H9 (cell line): ENCODE results near the gene SF3B5. TPM values are rescaled to one million over a fixed set of nuclear protein-coding genes. Genes with fewer than 3 reads are reported as not detected.

Experiments used
- DNase-seq: peaks from one replicate; pipeline ENCODE4 v3.0.0-alpha.2; 2017
- H2AFZ ChIP-seq: one replicate; pipeline ENCODE4 v1.6.1; 2013; ENCODE audit warnings: mild to moderate bottlenecking, low read length, control low read depth, moderate library complexity
- H2AK5ac ChIP-seq: 2 replicates; pipeline ENCODE4 v1.6.1; 2013; ENCODE audit warnings: low read length, control low read depth, mixed read lengths; ENCODE audit not compliant: insufficient read length
- H2BK120ac ChIP-seq: one replicate; pipeline ENCODE4 v1.6.1; 2013; ENCODE audit warnings: low read depth, mild to moderate bottlenecking, low read length, control low read depth, inconsistent platforms; ENCODE audit not compliant: poor library complexity, severe bottlenecking
- H2BK12ac ChIP-seq: 2 replicates; pipeline ENCODE4 v1.6.1; 2013; ENCODE audit warnings: low read length, control low read depth, mixed read lengths, low read depth; ENCODE audit not compliant: insufficient read length
- H2BK15ac ChIP-seq: 2 replicates; pipeline ENCODE4 v1.6.1; 2013; ENCODE audit warnings: low read depth, low read length, control low read depth
- H2BK20ac ChIP-seq: one replicate; pipeline ENCODE4 v1.6.1; 2013; ENCODE audit warnings: low read depth, mild to moderate bottlenecking, low read length, control low read depth, inconsistent platforms; ENCODE audit not compliant: poor library complexity, severe bottlenecking
- H2BK5ac ChIP-seq: 2 replicates; pipeline ENCODE4 v1.6.1; 2013; ENCODE audit warnings: low read length, control low read depth, mixed read lengths; ENCODE audit not compliant: insufficient read length
- H3K14ac ChIP-seq: 2 replicates; pipeline ENCODE4 v1.6.1; 2013; ENCODE audit warnings: low read length, control low read depth; ENCODE audit not compliant: insufficient read depth
- H3K18ac ChIP-seq: 2 replicates; pipeline ENCODE4 v1.6.1; 2013; ENCODE audit warnings: low read depth, mild to moderate bottlenecking, mixed read lengths, low read length, control low read depth; ENCODE audit not compliant: insufficient read length
- H3K23ac ChIP-seq: 2 replicates; pipeline ENCODE4 v1.6.1; 2013; ENCODE audit warnings: low read length, control low read depth, mixed read lengths, low read depth; ENCODE audit not compliant: insufficient read length
- H3K23me2 ChIP-seq: 2 replicates; pipeline ENCODE4 v1.6.1; 2013; ENCODE audit warnings: low read depth, mild to moderate bottlenecking, mixed read lengths, low read length, control low read depth; ENCODE audit not compliant: insufficient read length, poor library complexity, severe bottlenecking
- H3K27ac ChIP-seq: 2 replicates; pipeline ENCODE4 v1.5.1; 2013; ENCODE audit warnings: low read length, control low read depth, mixed read lengths, low read depth; ENCODE audit not compliant: insufficient read length
- H3K27me3 ChIP-seq: 2 replicates; pipeline ENCODE4 v1.6.1; 2013; ENCODE audit warnings: low read length, control low read depth, inconsistent platforms; ENCODE audit not compliant: insufficient read depth
- H3K4ac ChIP-seq: 2 replicates; pipeline ENCODE4 v1.6.1; 2013; ENCODE audit warnings: low read depth, mild to moderate bottlenecking, control low read depth, inconsistent platforms, low read length, moderate library complexity
- H3K4me1 ChIP-seq: 2 replicates; pipeline ENCODE4 v1.6.1; 2013; ENCODE audit warnings: low read length, control low read depth, inconsistent platforms; ENCODE audit not compliant: insufficient read depth
- H3K4me2 ChIP-seq: 2 replicates; pipeline ENCODE4 v1.6.1; 2013; ENCODE audit warnings: low read length, control low read depth, mixed read lengths; ENCODE audit not compliant: insufficient read length, insufficient read depth
- H3K56ac ChIP-seq: 2 replicates; pipeline ENCODE4 v1.6.1; 2013; ENCODE audit warnings: low read depth, mild to moderate bottlenecking, mixed read lengths, low read length, control low read depth; ENCODE audit not compliant: insufficient read length
- H3K79me1 ChIP-seq: 2 replicates; pipeline ENCODE4 v1.6.1; 2013; ENCODE audit warnings: low read depth, mild to moderate bottlenecking, moderate library complexity, low read length, control low read depth, inconsistent platforms; ENCODE audit not compliant: insufficient read depth, poor library complexity, severe bottlenecking
- H3K79me2 ChIP-seq: 2 replicates; pipeline ENCODE4 v1.6.1; 2013; ENCODE audit warnings: low read length, control low read depth, inconsistent platforms; ENCODE audit not compliant: insufficient read depth
- H3K9ac ChIP-seq: 2 replicates; pipeline ENCODE4 v1.6.1; 2013; ENCODE audit warnings: low read length, control low read depth, mixed read lengths; ENCODE audit not compliant: insufficient read length; ENCODE audit errors: extremely low read depth
- H3K9me3 ChIP-seq: one replicate; pipeline ENCODE4 v1.6.1; 2013; ENCODE audit warnings: low read depth, low read length, inconsistent platforms; ENCODE audit not compliant: control insufficient read depth
- H3T11ph ChIP-seq: one replicate; pipeline ENCODE4 v1.6.1; 2013; ENCODE audit warnings: mild to moderate bottlenecking, low read length, control low read depth, inconsistent platforms
- H4K20me1 ChIP-seq: one replicate; pipeline ENCODE4 v1.6.1; 2013; ENCODE audit not compliant: control insufficient read depth, insufficient read length, insufficient read depth
- H4K5ac ChIP-seq: 2 replicates; pipeline ENCODE4 v1.6.1; 2013; ENCODE audit warnings: low read depth, mild to moderate bottlenecking, mixed read lengths, low read length, control low read depth; ENCODE audit not compliant: insufficient read length
- H4K8ac ChIP-seq: replicated peaks from 2 replicates; pipeline ENCODE4 v1.6.1; 2013; ENCODE audit warnings: low read length, control low read depth, mixed read lengths, low read depth; ENCODE audit not compliant: insufficient read length
- H4K91ac ChIP-seq: 2 replicates; pipeline ENCODE4 v1.6.1; 2013; ENCODE audit warnings: low read depth, mild to moderate bottlenecking, moderate library complexity, mixed read lengths, low read length, control low read depth; ENCODE audit not compliant: insufficient read length
- H3K27ac Mint-ChIP-seq, 3 experiments: 2 replicates in 2 of 3; 3 replicates in 1 of 3; pipeline ENCODE4 v1.8.0; 2020 to 2021; ENCODE audit warnings: mixed read lengths in 3 of 3, mild to moderate bottlenecking in 1 of 3, moderate library complexity in 1 of 3
- H3K27me3 Mint-ChIP-seq: 2 replicates; pipeline ENCODE4 v1.8.0; 2021; ENCODE audit warnings: low read depth, mild to moderate bottlenecking, moderate library complexity, mixed read lengths
- H3K36me3 Mint-ChIP-seq, 3 experiments: 2 replicates in 2 of 3; 3 replicates in 1 of 3; pipeline ENCODE4 v1.8.0; 2020 to 2021; ENCODE audit warnings: low read depth in 3 of 3, mixed read lengths in 3 of 3; ENCODE audit not compliant: insufficient read depth in 1 of 3
- H3K4me1 Mint-ChIP-seq, 2 experiments: 2 replicates each; pipeline ENCODE4 v1.8.0; 2020; ENCODE audit warnings: mixed read lengths in 2 of 2
- H3K4me3 Mint-ChIP-seq, 2 experiments: 2 replicates in 1 of 2; 3 replicates in 1 of 2; pipeline ENCODE4 v1.8.0; 2020 to 2021; ENCODE audit warnings: mild to moderate bottlenecking in 2 of 2, mixed read lengths in 2 of 2, moderate library complexity in 1 of 2
- H3K9me3 Mint-ChIP-seq, 2 experiments: 2 replicates in 1 of 2; 3 replicates in 1 of 2; pipeline ENCODE4 v1.8.0; 2020; ENCODE audit warnings: mild to moderate bottlenecking in 2 of 2, mixed read lengths in 2 of 2, moderate library complexity in 1 of 2
- CTCF ChIP-seq: fragments of 200-600 bp; sonication (generic); conservative IDR thresholded peaks from 3 replicates; pipeline ENCODE4 v1.8.0; 2021; ENCODE audit warnings: antibody characterized with exemption, mild to moderate bottlenecking
- WGBS: extraction: QIAGEN DNeasy Blood & Tissue Kit; methylation state at CpG from one replicate; pipeline ENCODE4 v1.1.7; 2013; ENCODE audit warnings: missing lambda C conversion rate, low lambda C conversion rate, mixed read lengths; ENCODE audit not compliant: insufficient read length; ENCODE audit errors: extremely low coverage; 5-methylcytosine and 5-hydroxymethylcytosine counted together
- total RNA-seq: library from RNA; stranded (reverse); gene quantifications from 2 replicates; pipeline ENCODE4 v1.2.1, GENCODE V29; 2021

The SF3B5 gene
- total RNA-seq, 1 experiment from 2014 or later = 145 TPM

GRCh38 chr6:144090384-144090783 is 5.0 kb downstream of the SF3B5 start:
- H3K23ac ChIP-seq = no peak overlapping the region
- no peak overlapping the region for H4K91ac ChIP-seq
- TF ChIP-seq CTCF = no peak
- 0 out of 2 replicates have a peak, but pooled peaks cover 3% of the 10 kb centered on the region for H3K4me1 ChIP-seq
- H3K9me3 ChIP-seq = no peaks in the 10 kb centered on the region
- H3K23me2 ChIP-seq = peaks cover 10% of the 10 kb centered on the region
- Mint-ChIP-seq H3K9me3 (no peaks in the 10 kb centered on the region), H3K27ac (no peak overlapping the region), H3K27me3 (no peaks in the 10 kb centered on the region; the same call in 1 of the 2 replicates), H3K4me3 (no peak overlapping the region), H3K4me1 (peaks cover 10 to 11% of the 10 kb centered on the region in 2 experiments), H3K36me3 (peaks cover 0 to 5% (median 0%) of the 10 kb centered on the region in 3 experiments; a peak in 2 of 7 replicates)
- no peak overlapping the region for H3T11ph ChIP-seq
- H2AFZ ChIP-seq = no peak overlapping the region
- no peak overlapping the region for H4K5ac ChIP-seq
- H2BK15ac ChIP-seq = no peak overlapping the region
- no peak overlapping the region for H2BK120ac ChIP-seq
- DNase-seq = no peak
- H2BK12ac ChIP-seq = no peak overlapping the region
- H2AK5ac ChIP-seq = no peak overlapping the region
- peaks cover 11% of the 10 kb centered on the region for H3K79me2 ChIP-seq
- H3K79me1 ChIP-seq = peaks cover 11% of the 10 kb centered on the region
- H3K27ac ChIP-seq = no peak overlapping the region
- no peaks in the 10 kb centered on the region for H4K20me1 ChIP-seq
- H2BK5ac ChIP-seq = no peak overlapping the region
- no peak overlapping the region for H4K8ac ChIP-seq
- H3K18ac ChIP-seq = no peak overlapping the region
- no CpG with 5 or more reads among the region's 4 CpGs for WGBS
- H3K9ac ChIP-seq = no peak overlapping the region
- H3K4me2 ChIP-seq = no peak overlapping the region
- H3K4ac ChIP-seq = no peak overlapping the region
- no peak overlapping the region for H3K56ac ChIP-seq
- no peak overlapping the region for H2BK20ac ChIP-seq
- H3K27me3 ChIP-seq = no peaks in the 10 kb centered on the region
- H3K14ac ChIP-seq = no peak overlapping the region
